ENCODE measurements around the gene KRT79. TPM values are rescaled to one million over a fixed set of nuclear protein-coding genes. Genes with fewer than 3 reads are reported as not detected.

KRT79 gene
- total and polyA plus RNA-seq, 2 of the 8 experiments (the other 6 are each of a cell fraction or from before 2014, with no cell fraction given), result not detected

DNA sequence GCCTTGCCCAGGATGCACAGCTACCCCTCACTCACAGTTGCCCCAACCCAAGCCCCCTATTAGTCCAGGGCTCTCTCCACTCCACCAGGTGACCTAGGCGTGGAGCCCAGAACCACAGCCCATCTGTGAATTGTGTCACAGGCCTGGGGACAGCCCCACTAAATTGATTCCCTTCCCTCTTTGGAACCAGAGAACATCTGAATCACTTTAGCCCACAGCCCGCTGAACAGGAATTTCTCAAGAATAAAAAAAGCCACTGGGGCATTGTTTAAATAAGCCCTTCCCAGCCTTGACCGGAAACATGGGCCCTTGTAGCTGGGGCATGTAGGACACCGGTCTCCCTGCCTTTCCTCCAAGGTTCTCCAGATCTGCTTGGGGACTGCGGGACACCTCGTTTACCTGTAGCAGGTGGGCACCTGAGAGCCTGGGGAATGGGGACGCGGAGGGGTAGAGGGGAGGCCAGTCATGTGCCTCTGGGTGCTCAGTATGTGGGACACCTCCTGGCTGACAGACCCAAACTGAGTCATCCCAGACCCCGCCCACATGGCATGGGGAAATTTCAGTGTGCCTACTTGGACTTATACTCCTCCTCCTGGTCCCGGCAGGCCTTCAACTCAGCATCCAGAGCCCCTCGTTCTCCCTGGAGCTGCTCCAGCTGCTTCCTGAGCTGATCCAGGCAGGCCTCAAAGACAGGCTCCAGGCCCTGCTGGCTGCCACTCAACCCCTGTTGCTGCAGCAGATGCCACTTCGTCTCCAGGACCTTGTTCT lies 13.4 kb upstream of the KRT79 start (continued):
- no peak for TF ChIP-seq CHD7 (IDR thresholded peaks at IDR 0.05; ENCODE audit: insufficient replicate concordance, low read length)
- no peak for TF ChIP-seq GABPA (IDR thresholded peaks at IDR 0.05; ENCODE audit: borderline replicate concordance, insufficient read depth, low read length)
- TF ChIP-seq KDM1A (IDR thresholded peaks at IDR 0.05; ENCODE audit: borderline replicate concordance, low read length), result no peak

Data from H1 (cell line).